GM19240 (cell line): ENCODE measurements around the gene MAMLD1.

Experiments used
- DNase-seq: peaks from one replicate; pipeline ENCODE4 v3.0.0; 2011; ENCODE audit warnings: low spot score; ENCODE audit not compliant: insufficient read length

Gene MAMLD1

DNA sequence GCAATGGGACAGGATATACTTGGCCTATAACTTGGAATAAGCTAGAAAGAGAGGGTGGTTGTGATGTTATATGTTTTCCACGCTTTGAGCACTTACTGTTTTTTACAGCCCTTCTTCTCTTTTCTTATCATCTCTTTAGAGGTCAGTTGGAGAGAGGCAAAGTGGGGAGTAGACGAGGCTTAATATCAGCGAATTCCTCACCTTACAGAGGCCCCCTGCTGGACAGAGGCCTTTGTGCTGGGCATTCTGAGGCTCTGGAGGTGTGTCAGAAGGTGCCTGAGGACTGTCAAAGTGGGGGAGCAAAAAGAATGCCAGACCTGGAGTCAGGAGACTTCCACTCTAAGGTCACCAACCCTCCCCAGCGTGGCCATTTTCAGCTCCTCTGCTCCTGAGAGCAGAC lies 42.5 kb downstream of the MAMLD1 start:
- DNase-seq, result no peak

DNA sequence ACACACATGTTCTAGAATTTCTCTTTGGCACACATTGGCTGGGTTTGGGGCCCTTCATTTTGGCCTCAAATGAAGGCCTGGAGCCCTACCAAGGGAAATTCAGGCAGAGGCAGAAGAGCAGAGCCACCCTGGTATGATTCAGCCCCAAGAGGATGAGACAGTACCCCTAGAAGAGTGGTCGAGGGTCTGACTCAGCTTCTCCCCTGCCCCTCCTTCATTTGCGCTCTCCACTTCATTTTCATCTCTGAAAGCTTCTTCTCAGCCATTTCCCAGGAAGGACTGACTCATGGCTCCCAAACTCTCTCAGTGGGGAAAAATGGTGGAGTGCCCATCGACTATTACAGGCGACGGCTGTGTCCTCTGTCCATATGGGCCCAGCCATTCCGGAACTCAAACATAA lies 43.5 kb downstream of the MAMLD1 start:
- DNase-seq, result no peak

DNA sequence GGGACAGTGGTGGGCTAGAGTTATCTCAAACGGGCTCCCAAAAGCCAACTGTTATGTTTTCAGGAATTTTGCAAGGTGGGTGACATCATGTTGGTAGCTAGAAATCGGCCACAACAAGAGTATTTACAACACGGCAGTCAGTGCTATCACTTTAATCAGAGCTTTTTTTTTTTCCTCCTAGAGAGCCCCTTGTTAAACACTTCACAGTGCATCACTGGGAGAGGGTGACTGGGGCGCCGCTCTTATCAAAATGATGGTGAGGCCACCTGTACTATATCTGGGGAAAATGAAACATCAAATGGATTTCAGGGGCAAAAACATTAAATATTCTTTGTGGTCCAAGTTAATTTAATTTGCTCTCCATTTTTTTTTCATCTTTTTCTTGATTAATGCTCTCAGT lies 44.9 kb downstream of the MAMLD1 start:
- DNase-seq, result no peak

DNA sequence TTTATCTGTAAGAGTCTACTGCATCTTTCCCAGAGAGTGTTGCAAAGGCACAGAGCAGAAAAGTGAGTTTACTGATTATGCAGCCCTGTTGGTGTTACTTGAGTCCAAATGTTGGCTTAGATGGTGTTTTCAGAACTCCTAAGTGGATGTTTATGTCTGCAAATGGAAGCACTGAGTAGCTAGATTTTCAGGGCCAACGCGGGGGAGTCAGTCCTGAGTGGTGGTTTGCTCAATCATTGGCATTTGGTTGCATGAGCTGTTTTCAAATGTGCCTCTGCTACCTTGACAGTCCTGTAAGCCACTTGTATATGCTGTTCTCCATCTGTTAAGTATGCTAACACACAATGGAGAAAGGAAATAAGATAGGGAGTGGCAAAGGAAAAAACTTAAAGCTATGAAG lies 45.4 kb downstream of the MAMLD1 start:
- no peak for DNase-seq

DNA sequence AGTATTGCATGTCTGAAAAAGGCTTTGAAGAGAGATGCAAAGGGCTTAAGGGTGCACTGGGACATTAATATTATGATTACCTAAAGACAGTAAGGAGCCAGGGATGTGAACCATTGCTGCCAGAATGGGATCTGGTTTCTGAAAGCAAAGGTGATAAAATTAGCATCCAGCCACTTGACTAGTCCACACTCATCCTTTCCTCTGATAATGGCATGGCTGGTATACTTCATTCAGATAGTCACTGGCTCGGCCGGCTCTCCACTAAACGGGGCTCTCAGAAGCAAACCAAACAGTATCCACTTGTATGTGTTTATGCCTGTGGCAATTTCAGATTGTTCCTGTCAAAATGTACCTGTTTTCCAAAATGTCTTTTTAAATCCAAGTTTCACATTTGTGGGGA lies 46.4 kb downstream of the MAMLD1 start:
- DNase-seq, result no peak

DNA sequence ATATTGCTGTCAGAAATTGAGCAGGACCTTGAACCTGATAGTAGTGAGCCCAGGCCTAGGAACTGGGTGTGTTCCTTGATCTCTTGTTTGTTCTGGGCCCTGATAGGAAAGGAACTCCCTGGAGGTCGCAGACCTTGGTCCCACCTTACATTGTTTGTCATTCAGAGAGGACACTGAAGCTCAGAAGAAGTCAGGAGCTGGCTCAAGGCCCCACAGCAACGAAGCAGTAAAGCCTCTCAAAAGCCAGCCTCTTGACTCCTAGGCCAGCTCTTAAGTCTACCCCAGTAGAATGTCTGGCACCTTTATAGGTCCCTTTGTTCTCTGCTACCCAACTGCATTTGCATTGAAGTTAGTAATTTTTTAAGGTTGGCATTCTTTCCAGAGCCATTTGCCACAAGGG lies 46.8 kb downstream of the MAMLD1 start:
- no peak for DNase-seq

DNA sequence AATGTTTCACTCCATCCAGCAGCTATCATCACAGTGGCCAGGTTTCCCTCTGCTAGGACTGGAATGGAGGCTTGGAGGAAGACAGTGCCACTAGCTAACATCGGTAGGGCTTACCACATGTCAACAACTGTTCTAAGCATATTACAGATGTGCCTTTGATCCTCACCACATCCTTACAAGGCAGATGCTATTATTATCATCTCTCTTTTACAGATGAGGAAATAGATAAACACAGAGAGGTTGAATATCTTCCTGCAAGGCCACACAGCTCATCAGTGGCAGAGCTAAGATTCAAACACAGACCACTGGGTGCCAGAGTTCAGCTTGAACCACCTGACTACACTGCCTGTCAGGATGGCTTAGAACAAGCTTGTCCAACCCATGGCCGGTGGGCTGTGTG lies 47.4 kb downstream of the MAMLD1 start:
- DNase-seq, result no peak

DNA sequence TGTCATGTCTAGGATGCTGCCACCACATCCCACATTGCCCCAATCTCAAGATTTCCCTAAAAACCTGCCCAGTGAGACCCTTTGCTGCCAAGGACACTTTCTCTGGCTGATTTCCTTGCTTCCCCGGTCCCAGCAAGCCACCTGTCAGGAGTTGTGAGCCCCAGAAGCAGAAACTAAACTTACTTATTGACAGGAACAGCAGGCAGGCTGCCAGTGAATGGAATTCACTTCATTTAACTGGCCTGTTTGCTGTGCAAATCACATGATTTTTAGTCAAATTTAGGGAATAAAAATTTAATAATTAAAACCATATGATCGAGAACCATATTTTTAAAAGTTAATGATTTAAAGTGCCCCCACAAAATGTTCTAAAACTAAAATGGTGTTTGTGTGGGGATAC lies 48.5 kb downstream of the MAMLD1 start:
- DNase-seq, result no peak

DNA sequence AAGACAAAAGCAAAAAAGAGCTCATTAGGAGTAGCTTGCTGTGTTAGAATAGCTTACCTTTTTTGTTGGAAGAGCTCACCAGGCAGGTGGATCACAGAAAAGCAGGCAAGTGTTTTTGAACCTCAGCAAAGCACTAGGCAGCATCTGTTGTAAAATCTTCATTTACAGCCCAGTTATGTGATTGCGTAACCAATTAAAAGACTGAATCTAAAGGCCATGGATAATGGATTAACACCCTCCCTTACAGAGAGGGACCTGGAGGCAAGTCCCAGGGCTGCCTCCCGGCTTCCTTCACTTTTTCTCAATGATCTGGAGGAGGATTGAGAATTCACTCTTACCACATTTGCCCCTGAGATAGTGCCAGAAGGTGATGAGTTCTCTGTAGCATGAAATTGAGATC lies 51.1 kb downstream of the MAMLD1 start:
- DNase-seq, result no peak

DNA sequence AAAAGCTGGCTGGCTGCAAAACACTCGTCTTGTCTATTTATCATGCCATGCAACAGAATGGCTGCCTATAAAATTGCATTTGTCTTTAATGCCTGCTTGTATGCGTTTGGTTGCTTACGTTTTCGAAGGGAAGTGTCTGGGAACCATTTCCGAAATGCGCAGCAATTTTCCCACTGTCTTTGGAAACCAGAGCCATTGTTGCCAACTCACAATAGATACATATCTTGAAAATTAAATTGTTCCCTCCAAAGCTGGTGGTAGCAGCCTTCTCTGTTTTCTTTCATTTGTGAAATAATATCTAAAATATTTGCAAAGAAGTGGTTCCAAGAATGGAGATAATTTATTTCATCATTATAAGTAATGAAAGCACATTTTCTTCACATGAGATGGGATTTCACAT lies 53.4 kb downstream of the MAMLD1 start:
- no peak for DNase-seq

DNA sequence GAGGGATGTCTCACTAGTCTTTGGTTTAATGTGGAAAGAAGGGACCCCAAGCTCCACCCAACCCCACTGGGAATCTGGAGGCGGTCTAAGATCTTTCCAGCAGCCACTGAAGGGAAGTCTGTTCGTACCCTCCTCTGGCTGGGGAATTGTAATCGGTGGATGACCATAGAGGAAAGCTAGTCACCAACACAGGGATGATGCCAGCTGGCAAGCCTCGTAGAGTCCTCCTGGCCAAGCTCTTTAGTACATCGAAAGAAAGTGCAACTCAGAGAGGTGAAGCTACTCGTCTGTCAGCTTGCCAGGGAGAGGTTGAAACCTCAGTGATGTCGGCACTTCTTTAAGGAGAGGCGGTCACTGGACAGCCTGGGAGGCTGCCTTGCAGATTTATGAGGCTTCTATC lies 58.7 kb downstream of the MAMLD1 start:
- DNase-seq, result no peak

DNA sequence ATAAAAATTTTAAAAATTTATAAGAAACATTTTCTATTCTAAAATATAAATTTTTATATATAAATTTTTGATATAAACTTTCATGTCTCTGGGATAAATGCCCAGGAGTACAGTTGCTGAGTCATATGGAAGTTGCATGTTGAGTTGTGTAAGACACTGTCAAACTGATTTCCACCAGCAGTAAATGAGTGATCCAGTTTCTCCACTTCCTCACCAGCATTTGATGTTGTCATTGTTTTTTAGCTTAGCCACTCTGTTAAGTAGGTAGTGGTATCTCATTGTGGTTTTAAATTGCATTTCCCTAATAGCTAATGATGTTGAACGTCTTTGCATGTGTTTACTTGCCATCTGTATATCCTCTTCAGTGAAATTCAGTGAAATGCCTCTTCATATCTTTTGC lies 66.5 kb downstream of the MAMLD1 start:
- no peak for DNase-seq

DNA sequence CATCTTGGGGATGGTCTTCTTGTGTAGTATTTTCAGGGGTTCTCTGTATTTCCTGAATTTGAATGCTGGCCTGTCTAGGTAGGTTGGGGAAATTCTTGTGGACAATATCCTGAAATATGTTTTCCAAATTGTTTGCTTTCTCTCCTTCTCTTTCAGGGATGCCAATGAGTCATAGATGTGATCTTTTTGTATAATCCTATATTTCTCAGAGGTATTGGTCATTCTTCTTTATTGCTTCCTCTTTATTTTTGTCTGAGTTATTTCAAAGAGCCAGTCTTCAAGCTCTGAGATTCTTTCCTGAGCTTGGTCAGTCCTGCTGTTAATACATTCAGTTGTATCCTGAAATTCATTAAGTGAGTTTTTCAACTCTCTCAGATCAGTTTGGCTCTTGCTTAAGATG lies 73.1 kb downstream of the MAMLD1 start:
- no peak for DNase-seq

DNA sequence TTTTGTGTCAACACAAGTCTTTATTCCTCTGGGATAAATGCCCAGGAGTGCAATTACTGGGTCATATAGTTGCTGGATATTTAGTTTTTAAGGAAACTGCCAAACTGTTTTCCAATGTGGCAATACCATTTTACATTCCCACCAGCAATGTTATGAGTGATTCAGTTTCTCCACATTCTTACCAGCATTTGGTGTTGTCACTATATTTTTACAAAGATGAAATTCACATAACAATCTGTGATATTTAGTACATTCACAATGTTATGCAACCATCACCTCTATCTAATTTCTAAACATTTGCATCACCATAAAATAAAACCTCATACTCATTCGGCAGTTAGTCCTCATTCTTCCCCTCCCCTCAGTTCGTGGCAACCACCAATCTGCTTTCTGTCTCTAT lies 75.0 kb downstream of the MAMLD1 start:
- DNase-seq, result no peak

DNA sequence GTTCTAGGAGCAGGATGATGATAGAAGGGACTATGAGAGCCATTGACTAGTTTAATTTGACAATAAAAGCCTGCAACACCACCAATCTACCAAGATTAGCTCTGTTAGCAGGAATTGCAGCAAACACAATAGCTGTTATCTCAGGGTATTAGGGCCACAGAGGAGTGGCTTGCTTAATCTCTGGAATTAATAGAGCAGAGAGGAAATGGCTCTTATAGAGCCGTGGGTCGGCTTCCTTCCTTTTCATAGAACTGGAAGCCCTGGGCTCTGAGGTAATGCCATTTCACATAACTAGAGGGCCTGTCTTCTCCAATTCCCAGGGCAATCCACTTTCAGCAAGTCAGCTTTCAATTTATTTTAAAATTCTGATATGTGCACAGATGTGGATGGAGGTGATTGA lies 83.0 kb downstream of the MAMLD1 start:
- no peak for DNase-seq

DNA sequence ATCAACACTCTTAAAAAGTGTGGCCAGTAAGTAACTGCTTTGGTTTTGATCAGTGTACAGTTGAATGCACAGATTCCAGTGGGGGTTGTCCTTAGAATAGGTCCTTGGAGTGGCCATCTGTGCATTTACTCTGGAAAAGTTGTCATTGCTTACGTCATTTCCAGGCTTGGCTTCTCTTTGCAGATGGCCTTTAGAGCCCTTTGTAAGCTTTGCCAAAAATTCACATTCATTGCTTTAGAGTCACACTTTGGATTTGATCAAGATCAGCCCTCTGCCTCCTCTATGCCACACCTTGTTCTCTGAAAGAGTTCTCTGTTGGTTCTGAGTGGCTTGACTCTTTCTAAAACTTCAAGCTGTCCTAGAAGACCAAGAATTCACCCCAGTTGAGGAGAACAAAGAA lies 83.9 kb downstream of the MAMLD1 start:
- no peak for DNase-seq

DNA sequence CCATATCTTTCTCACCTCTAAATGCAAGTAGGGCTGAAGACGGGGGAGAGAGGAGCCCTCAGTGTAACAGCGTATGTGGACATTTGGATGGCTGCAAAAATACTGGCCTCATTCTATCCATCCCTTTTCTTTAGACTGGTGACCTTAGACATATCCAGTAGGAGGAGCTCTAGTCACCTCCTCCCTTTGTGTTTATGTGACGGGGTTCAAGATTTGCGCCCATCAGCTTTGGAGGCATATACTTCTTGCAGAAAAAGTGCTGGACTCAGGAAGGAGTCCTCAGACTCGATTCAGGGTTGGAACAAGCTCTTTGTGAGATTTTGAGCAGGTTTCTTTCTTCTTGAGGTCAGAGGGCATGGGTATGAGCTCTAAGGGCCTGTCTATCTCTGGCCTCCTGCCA lies 86.2 kb downstream of the MAMLD1 start:
- DNase-seq, result no peak

DNA sequence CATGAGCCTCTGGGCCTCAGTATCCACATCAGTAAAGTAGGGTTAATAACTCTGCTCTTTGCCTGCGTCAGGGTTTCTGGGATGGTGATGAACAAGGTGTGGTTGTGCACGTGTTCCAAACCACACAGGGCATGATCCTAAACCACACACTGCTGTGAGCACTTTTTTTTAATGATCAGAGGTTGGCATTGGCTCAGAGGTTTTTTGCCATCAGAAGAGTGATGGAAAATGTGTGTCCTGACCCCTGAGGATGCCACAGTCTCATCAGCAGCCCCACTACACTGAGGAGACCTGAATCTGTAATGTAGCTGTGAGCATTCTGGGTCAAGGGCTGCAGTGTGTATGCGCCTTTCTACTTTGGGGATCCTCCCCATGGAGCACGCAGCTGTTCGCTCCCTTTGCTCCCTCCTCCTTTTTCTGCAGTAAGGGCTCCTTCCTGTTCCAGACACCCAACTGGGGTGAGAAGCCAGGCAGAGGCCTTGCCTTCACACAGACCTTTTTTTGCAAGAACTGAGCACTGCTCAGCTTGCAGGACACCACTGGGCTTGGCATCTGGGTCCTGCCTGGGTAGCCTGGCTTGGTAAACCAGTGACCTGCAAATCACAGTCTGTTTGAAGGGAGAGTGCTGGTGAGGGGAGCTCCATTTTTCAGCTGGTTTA lies 87.5 kb downstream of the MAMLD1 start:
- no peak for DNase-seq

DNA sequence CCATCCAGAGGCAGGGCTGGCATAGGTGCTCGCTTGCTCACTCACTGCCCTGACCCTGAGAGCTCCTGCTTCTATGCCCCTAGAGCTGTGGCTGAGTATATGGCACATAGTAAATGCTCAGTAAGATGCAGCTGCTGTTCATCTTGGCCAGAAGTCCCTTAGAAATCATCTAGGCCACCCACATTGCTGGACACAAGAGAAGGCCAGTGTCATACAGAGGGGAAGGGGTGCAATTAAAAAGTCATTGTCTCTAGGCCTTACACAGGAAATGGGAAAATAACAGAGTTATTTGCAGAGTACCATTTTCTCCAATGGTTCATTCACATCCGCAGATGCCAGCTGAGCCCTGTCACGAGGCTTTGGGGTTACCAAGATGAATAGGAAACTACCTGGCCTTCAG lies 88.8 kb downstream of the MAMLD1 start:
- no peak for DNase-seq

DNA sequence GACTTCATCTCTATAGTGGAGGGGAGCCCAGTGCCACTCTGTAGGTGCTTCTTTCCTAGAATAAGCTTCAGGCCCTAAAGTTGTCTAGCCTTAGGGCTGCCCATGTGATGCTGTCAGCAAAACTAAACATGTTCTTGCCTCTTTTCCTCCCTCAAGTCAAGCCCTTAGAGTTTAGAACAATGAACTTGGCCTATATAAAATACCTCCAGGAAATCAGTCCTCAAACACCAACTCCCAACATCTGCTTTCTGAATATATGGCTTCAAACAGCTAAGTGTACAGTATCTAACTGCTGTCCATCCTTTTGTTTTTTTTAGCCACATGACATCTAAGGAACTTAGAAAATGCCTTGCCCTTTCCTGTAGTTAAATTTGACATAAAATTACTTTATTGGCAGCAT lies 91.0 kb downstream of the MAMLD1 start:
- no peak for DNase-seq

DNA sequence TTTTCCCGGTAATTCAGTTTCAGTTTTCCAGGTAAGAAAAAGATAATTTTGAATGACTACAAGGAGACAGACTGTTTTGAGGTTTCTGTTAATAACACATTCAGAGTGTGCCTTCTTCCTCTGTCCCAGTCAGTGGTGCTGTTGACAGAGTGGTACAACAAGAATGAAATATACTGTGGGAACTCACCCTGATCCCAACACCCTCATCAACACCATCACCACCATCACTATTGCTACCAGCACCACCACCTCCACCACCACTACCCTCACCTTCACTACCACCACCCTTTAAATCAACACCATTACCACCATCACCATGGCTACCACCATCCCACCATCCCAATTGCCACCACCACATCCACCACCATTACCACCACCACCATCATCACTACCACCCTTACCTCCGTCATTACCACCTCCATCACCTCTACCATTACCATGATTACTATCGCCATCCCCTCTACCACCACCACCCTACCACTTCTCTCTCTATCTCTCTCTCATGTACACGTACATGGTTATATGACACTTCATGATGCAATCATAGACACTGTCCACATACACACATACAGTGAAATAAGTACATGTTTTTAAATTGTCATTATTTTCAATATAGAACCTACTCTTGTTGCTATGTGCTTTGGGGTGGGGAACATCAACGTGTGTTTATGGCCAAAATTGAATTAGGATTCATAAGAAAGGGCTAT lies 91.5 kb downstream of the MAMLD1 start:
- DNase-seq, result no peak

DNA sequence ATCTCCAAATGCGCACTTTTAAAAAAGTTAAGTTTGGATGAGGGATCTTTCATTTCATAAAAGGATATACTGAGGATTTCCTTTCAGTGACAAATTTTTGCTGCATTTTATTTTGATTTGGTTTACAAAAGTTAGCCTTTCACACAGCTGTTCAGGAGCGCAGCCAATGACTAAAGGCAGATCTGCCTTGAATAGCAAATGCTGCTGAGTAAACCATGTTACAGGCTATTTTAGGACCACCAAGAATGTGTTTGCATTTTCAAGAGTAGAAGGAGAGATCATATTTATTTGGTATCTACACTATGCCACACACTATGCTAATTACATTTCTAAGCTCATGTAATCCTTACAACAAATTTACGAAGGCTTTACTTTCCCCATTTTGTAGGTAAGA lies 92.1 kb downstream of the MAMLD1 start:
- DNase-seq, result no peak

DNA sequence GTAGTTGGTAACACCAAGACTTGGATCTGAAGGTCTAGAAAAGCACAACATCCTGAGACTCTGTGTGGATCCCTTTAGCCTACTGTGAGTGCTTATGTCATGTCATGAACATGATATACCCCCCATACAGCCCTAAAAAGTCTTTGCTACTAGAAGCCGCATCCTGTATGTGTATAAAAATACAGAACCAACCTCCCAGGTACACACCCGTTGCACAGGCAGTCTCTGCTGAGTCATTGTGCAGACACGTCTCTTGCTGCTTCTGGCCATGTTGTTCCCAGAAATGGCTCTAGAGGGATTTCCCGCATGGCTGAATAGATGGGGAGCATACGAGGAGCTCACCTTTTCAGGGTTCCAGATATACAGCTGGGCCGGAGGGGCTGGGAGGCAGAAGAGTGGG lies 93.3 kb downstream of the MAMLD1 start:
- DNase-seq, result no peak

DNA sequence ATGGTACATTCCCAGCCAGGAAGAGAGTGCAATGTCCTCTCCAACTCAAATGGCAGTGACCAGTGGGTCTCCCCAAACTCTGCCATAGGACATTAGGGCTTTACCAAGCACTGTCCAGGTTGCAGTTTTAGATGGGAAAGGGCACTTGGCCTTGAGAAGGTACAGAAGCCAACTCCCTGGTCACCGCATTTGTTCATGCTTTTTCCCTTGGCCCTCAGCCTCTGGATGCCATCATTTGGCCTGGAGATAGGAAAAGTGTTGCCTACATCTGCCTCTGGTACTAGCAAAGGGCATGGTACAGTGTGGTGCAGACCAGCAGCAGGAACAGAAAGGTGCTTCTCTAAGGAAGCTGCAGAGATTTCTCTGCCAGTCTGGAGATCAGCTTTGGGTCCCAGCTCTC lies 93.8 kb downstream of the MAMLD1 start:
- DNase-seq, result no peak
